ENCODE measurements around the gene DPEP1.

GRCh38 chr16:89629827-89630610, 16.6 kb downstream of the DPEP1 start:
- TF ChIP-seq, protein P1, sequence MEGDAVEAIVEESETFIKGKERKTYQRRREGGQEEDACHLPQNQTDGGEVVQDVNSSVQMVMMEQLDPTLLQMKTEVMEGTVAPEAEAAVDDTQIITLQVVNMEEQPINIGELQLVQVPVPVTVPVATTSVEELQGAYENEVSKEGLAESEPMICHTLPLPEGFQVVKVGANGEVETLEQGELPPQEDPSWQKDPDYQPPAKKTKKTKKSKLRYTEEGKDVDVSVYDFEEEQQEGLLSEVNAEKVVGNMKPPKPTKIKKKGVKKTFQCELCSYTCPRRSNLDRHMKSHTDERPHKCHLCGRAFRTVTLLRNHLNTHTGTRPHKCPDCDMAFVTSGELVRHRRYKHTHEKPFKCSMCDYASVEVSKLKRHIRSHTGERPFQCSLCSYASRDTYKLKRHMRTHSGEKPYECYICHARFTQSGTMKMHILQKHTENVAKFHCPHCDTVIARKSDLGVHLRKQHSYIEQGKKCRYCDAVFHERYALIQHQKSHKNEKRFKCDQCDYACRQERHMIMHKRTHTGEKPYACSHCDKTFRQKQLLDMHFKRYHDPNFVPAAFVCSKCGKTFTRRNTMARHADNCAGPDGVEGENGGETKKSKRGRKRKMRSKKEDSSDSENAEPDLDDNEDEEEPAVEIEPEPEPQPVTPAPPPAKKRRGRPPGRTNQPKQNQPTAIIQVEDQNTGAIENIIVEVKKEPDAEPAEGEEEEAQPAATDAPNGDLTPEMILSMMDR (IDR thresholded peaks at IDR 0.05) = no peak
- TF ChIP-seq POLR2AphosphoS5 (IDR thresholded peaks at IDR 0.05) (peak in 1 of 3 donors; percentile 25), POLR2A (IDR thresholded peaks at IDR 0.05) (no peak)

All from transverse colon (tissue), 4 donors.